Measurements from ENCODE around the gene RHBDD3.

DNA sequence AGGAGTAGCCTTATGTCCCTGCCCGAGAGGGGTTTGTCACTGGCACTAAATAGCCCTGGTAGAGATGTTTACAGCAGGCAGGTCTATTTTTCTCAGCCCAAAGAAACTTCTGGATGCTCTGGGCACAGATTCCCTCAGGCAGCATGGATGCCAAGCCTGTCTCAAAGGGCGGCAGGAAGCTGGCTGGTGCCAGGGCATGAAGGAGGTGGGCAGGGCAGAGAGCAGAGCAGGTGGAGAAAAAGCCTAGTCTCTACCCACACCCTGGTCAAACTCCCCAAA, 34.6 kb upstream of the RHBDD3 start:
- TF ChIP-seq POLR2AphosphoS5 (IDR thresholded peaks at IDR 0.05; ENCODE audit: low read depth, low read length) (no peak), POLR2A (IDR thresholded peaks at IDR 0.05; ENCODE audit: low read depth, low read length) (no peak), TAF1 (IDR thresholded peaks at IDR 0.05; ENCODE audit: borderline replicate concordance, low read depth, low read length) (no peak)
